ENCODE data around the gene FABP6.

Gene FABP6

DNA sequence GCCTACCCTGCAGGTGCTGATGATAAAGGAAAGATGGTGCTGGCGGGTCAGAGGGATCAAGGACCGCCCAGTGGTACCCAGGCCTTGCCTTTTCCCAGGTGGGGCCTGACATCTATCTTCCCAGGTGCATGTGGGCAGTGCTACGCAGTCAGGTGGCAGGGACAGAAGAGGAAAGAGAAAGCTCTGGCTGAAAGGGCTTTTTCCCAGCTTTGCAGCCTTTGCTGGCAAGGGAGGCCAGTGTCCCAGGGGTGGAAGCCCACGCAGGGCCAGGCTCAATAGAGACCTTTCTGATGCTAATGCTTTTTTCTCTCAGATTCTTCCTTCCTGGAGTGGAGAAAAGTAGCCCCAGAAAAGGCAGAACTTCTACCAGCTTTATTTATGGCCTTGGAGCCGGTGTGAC lies 36.7 kb downstream of the FABP6 start:
- in situ Hi-C loops (cut with MboI; ENCODE audit: low sequenced_read_pairs, unreplicated experiment) = no loop called here
- no peak for TF ChIP-seq CTCF (IDR thresholded peaks at IDR 0.05; ENCODE audit: borderline replicate concordance, control extremely low read depth, extremely low read depth, insufficient read depth, missing control alignments)

GRCh38 chr5:160266752-160267345 lies 37.5 kb downstream of the FABP6 start:
- in situ Hi-C loops (cut with MboI; ENCODE audit: low sequenced_read_pairs, unreplicated experiment) = no loop called here
- no peak for DNase-seq (ENCODE audit: low spot score)
- TF ChIP-seq CTCF (IDR thresholded peaks at IDR 0.05; ENCODE audit: borderline replicate concordance, control extremely low read depth, extremely low read depth, insufficient read depth, missing control alignments) = no peak

More for the DNA sequence above, 36.7 kb downstream of the FABP6 start:
- no peak for DNase-seq (ENCODE audit: low spot score)

DNA sequence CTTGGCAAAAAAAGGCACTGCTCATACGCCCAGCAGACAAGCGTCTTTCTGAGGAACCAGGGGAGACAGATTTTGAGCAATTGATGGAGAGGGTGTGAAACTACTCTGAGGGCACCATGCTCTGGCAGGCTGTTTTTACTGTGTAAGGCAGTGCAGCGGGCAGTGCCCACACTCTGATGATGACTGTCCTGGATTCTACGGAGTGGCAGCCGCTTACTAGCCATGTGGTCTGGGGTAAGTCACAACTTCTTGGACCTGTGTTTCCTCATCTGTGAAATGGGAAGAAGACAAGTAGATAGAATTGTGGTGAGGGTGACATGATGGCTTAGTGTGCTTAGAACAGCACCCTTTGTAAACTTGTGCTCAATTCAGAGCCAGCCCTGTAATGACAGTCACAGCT lies 38.8 kb downstream of the FABP6 start:
- in situ Hi-C loops (cut with MboI; ENCODE audit: low sequenced_read_pairs, unreplicated experiment) = no loop called here
- TF ChIP-seq CTCF (IDR thresholded peaks at IDR 0.05; ENCODE audit: borderline replicate concordance, control extremely low read depth, extremely low read depth, insufficient read depth, missing control alignments) = no peak
- DNase-seq (ENCODE audit: low spot score) = no peak

GRCh38 chr5:160269017-160269416 lies 39.7 kb downstream of the FABP6 start:
- no peak for TF ChIP-seq CTCF (IDR thresholded peaks at IDR 0.05; ENCODE audit: borderline replicate concordance, control extremely low read depth, extremely low read depth, insufficient read depth, missing control alignments)
- DNase-seq (ENCODE audit: low spot score) = no peak
- in situ Hi-C loops (cut with MboI; ENCODE audit: low sequenced_read_pairs, unreplicated experiment) = no loop called here

DNA sequence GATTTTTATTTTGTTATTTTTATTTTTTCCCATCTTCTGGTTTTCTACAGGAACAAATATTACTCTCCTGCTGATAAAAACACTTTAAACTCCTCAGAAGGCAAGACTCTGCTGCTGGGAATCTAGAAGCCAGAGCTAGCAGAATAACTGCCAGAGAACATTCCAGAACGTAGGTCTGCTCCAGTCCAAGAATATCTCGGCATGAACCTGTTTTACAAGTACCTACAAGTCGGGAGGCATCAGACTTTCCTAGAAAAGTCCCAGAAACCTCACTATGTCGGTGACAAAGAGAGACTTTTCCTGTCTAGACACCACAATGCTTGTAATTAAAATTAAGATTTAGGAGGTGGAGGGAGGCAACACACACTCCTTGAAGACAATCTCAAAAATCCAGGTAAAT lies 41.4 kb downstream of the FABP6 start:
- in situ Hi-C loops (cut with MboI; ENCODE audit: low sequenced_read_pairs, unreplicated experiment) = no loop called here
- no peak for TF ChIP-seq CTCF (IDR thresholded peaks at IDR 0.05; ENCODE audit: borderline replicate concordance, control extremely low read depth, extremely low read depth, insufficient read depth, missing control alignments)
- DNase-seq (ENCODE audit: low spot score) = no peak

DNA sequence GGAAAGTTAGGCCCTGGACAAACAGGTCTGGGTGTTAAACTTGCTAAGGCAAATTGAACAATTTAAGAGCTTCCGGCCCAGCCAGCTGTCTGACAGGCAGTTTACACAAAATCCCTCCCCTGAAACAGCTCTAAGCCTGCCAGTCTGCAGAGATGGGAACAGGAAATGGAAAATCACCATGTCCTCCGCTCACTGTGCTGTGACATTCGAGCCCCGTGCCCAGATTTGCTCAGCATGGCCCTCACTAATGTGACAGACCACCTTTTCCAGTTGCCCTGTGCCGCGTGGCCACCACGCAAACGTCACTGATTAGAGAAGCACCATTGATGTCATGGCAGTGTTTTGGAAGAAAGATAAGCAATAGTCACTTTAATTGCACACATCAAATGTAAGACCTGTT lies 42.1 kb downstream of the FABP6 start:
- no peak for TF ChIP-seq CTCF (IDR thresholded peaks at IDR 0.05; ENCODE audit: borderline replicate concordance, control extremely low read depth, extremely low read depth, insufficient read depth, missing control alignments)
- no peak for DNase-seq (ENCODE audit: low spot score)
- in situ Hi-C loops (cut with MboI; ENCODE audit: low sequenced_read_pairs, unreplicated experiment) = no loop called here

Measured in GM13976 (cell line).